ENCODE results near the gene GPR15LG.

- no peak for TF ChIP-seq CTCF (IDR thresholded peaks at IDR 0.05)
- no peak for TF ChIP-seq POLR2AphosphoS5 (IDR thresholded peaks at IDR 0.05)
Observed at GRCh38 chr10:84179059-84179710, 5.6 kb downstream of the GPR15LG start.

Data from esophagus muscularis mucosa (tissue), 3 donors.